Upper lobe of left lung (tissue), 4 donors: ENCODE results near the gene MTFMT.

Experiments
- EP300 ChIP-seq, 4 donors: sonication (generic); formaldehyde crosslinking; IDR thresholded peaks; one replicate each; pipeline ENCODE4 v1.5.1; 2017; ENCODE audit warnings: antibody characterized with exemption in 4 of 4, control low read depth in 2 of 4
- POLR2A ChIP-seq, 4 donors: fragments of 450-650 bp; IDR thresholded peaks; one replicate each; pipeline ENCODE4 v1.5.1; 2016 to 2017; ENCODE audit warnings: antibody characterized with exemption in 4 of 4, mild to moderate bottlenecking in 2 of 4
- POLR2AphosphoS5 ChIP-seq, 2 donors: sonication (generic); formaldehyde crosslinking; IDR thresholded peaks; one replicate each; pipeline ENCODE4 v1.5.1; 2017; ENCODE audit warnings: antibody characterized with exemption in 2 of 2
- TF ChIP-seq, protein P1 (sequence below), 6 experiments: fragments of 450-650 bp in 4 of 6; fragments of 200-600 bp in 2 of 6; sonication (generic) in 2 of 6; IDR thresholded peaks; one replicate each; pipeline ENCODE4 v1.5.1; 2016 to 2019; ENCODE audit warnings: antibody characterized with exemption in 6 of 6

DNA sequence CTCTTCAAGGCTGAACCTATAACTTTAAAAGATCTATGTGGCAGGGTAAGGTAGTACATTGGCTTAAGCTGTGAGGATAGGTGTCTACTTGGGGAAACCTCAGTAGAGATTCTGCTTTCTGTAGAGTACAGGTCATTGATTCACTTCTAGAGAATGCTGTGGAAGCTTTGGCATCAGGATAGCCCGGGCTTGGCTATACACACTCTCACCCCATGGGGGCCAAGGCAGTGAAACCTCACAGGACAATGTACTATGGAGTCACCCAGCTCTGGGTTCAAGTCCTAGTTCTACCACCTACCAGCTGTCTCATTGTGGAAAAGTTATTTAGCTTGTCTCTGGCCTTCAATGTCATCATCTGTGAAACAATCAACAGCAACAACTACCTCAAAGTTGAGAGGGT is 9.0 kb downstream of the MTFMT start:
- TF ChIP-seq POLR2A (IDR thresholded peaks at IDR 0.05) = no peak
- TF ChIP-seq, protein P1, sequence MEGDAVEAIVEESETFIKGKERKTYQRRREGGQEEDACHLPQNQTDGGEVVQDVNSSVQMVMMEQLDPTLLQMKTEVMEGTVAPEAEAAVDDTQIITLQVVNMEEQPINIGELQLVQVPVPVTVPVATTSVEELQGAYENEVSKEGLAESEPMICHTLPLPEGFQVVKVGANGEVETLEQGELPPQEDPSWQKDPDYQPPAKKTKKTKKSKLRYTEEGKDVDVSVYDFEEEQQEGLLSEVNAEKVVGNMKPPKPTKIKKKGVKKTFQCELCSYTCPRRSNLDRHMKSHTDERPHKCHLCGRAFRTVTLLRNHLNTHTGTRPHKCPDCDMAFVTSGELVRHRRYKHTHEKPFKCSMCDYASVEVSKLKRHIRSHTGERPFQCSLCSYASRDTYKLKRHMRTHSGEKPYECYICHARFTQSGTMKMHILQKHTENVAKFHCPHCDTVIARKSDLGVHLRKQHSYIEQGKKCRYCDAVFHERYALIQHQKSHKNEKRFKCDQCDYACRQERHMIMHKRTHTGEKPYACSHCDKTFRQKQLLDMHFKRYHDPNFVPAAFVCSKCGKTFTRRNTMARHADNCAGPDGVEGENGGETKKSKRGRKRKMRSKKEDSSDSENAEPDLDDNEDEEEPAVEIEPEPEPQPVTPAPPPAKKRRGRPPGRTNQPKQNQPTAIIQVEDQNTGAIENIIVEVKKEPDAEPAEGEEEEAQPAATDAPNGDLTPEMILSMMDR (IDR thresholded peaks at IDR 0.05) = no peak
- TF ChIP-seq POLR2AphosphoS5 (IDR thresholded peaks at IDR 0.05) = no peak
- no peak for TF ChIP-seq EP300 (IDR thresholded peaks at IDR 0.05)
